PC-9 (cell line): ENCODE results near the gene TMPRSS7. TPM values are rescaled to one million over a fixed set of nuclear protein-coding genes. Genes with fewer than 3 reads are reported as not detected.

ENCODE experiments used
- BruUV-seq: library from RNA; stranded (reverse); fragments of 400-500 nt; replicated peaks from 2 replicates; lab custom pipeline; 2021; lab: Mats Ljungman, UMichigan
- CTCF ChIA-PET: fragments of 300-600 bp; sonication (Branson Sonifier 250); formaldehyde crosslinking; loops from one replicate; lab custom pipeline; 2022; ENCODE audit warnings: antibody characterized with exemption; lab: Charles Lee
- POLR2A ChIA-PET: fragments of 300-600 bp; sonication (Branson Sonifier 250); formaldehyde crosslinking; loops from one replicate; lab custom pipeline; 2022; ENCODE audit warnings: antibody characterized with exemption; ENCODE audit not compliant: unreplicated experiment; lab: Charles Lee
- DNase-seq, 2 experiments: peaks; one replicate each; pipeline versions ENCODE4 v3.0.0 to v3.0.0-alpha.2; 2015 to 2022; ENCODE audit warnings: mixed read lengths in 1 of 2
- H2AFZ ChIP-seq: fragments of 200-600 bp; sonication (generic); 2 replicates; pipeline ENCODE4 v1.8.1; 2017; ENCODE audit warnings: antibody characterized with exemption
- H3F3A ChIP-seq: fragments of 200-600 bp; sonication (generic); 2 replicates; pipeline ENCODE4 v1.8.1; 2017; ENCODE audit warnings: antibody characterized with exemption, mild to moderate bottlenecking, low read depth; ENCODE audit not compliant: insufficient read depth
- H3K27ac ChIP-seq: fragments of 200-600 bp; sonication (generic); 2 replicates; pipeline ENCODE4 v1.6.1; 2016; ENCODE audit warnings: mixed run types
- H3K27me3 ChIP-seq: fragments of 200-600 bp; sonication (generic); 2 replicates; pipeline ENCODE4 v1.6.1; 2016; ENCODE audit warnings: low read depth, mixed run types; ENCODE audit not compliant: insufficient read depth
- H3K36me3 ChIP-seq: fragments of 200-600 bp; sonication (generic); 2 replicates; pipeline ENCODE4 v1.6.1; 2016; ENCODE audit warnings: low read depth, mixed run types
- H3K4me1 ChIP-seq: fragments of 200-600 bp; sonication (generic); replicated peaks from 2 replicates; pipeline ENCODE4 v1.6.1; 2016; ENCODE audit warnings: mixed run types; ENCODE audit not compliant: insufficient read depth
- H3K4me2 ChIP-seq: fragments of 200-600 bp; sonication (generic); 2 replicates; pipeline ENCODE4 v1.6.1; 2017; ENCODE audit warnings: mixed run types
- H3K4me3 ChIP-seq: fragments of 200-600 bp; sonication (generic); 2 replicates; pipeline ENCODE4 v1.6.1; 2016; ENCODE audit warnings: mixed run types
- H3K79me2 ChIP-seq: fragments of 200-600 bp; sonication (generic); 2 replicates; pipeline ENCODE4 v1.6.1; 2017; ENCODE audit warnings: low read depth, mixed run types
- H3K9me2 ChIP-seq: fragments of 200-600 bp; sonication (generic); 2 replicates; pipeline ENCODE4 v1.8.1; 2017; ENCODE audit warnings: mild to moderate bottlenecking; ENCODE audit not compliant: insufficient read depth
- H3K9me3 ChIP-seq: fragments of 200-600 bp; sonication (generic); 2 replicates; pipeline ENCODE4 v1.8.1; 2016; ENCODE audit warnings: low read depth; ENCODE audit not compliant: insufficient read depth
- H4K20me1 ChIP-seq: fragments of 200-600 bp; sonication (generic); 2 replicates; pipeline ENCODE4 v1.8.1; 2017; ENCODE audit not compliant: insufficient read depth
- EZH2 ChIP-seq: fragments of 200-600 bp; sonication (generic); IDR thresholded peaks from 2 replicates; pipeline ENCODE4 v1.8.0; 2017; ENCODE audit warnings: antibody characterized with exemption, low read depth
- intact Hi-C: fragments of 100-400 bp; cut with micrococcal nuclease; formaldehyde crosslinking; loops from one replicate; pipeline ENCODE4 v1.10.0; 2022; ENCODE audit not compliant: unreplicated experiment
- total RNA-seq: library from RNA; stranded (reverse); gene quantifications from 2 replicates; pipeline ENCODE4 v1.2.3, GENCODE V29; 2021
- TF ChIP-seq, protein P1 (sequence below): fragments of 200-600 bp; sonication (generic); conservative IDR thresholded peaks from 2 replicates; pipeline ENCODE4 v1.6.1; 2017; ENCODE audit warnings: mixed run types, antibody characterized with exemption, mild to moderate bottlenecking, moderate library complexity

TMPRSS7 gene
- total RNA-seq, 1 experiment from 2014 or later, result not detected

DNA sequence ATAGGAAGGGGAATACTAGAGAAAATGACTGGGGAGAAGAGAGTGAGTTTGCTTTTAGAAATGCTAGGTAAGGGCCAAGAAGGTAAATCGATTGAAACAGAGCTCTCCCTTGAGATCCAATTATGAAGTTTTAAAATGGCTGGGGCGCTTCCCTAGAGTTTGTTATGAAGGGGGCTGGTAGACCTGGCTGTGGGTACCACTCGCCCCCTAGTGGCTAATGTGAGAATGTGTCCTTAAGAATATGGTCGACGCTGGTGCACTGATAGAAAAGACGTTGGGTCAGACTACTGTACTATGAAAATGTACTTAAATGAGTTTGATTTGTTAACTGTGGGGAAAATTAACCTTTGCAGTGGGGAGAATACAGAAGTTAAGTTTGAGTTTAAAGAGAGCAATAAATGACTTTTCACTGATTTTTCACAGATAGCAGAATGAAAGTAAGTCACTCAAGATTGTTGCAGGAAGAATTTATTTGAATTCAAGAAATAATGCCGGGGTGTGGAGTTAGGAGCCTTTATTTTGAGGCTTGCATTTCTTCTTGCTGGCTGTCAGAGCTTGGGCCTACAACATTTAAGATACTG lies 9.2 kb downstream of the TMPRSS7 start:
- BruUV-seq, result no TSS peak
- CTCF ChIA-PET, result interaction anchor here (0.6 to 1.6 kb wide), 8 partner anchors 11 to 375 kb away, joined by 3 to 17 read pairs (median 5); partner anchors contain the start of gene ABHD10
- H3K4me3 ChIP-seq, result peak overlapping the region; percentile 3; the same call in 1 of the 2 replicates
- DNase-seq, result peak; percentile 46 to 68
- no peaks in the 10 kb centered on the region for H3K4me1 ChIP-seq
- H3K79me2 ChIP-seq, result no peaks in the 10 kb centered on the region
- H3F3A ChIP-seq, result no peaks in the 10 kb centered on the region
- H3K9me3 ChIP-seq, result no peaks in the 10 kb centered on the region
- no peaks in the 10 kb centered on the region for H3K36me3 ChIP-seq
- intact Hi-C loops, result loop anchor here (1.0 to 10.0 kb wide), 4 partner anchors 43 to 469 kb away; partner anchors contain the start of gene C3orf52
- peak overlapping the region; percentile 63; the same call in 1 of the 2 replicates for H2AFZ ChIP-seq
- H3K27ac ChIP-seq, result no peak overlapping the region
- no peaks in the 10 kb centered on the region for H3K9me2 ChIP-seq
- TF ChIP-seq EZH2, result no peak
- TF ChIP-seq, protein P1, sequence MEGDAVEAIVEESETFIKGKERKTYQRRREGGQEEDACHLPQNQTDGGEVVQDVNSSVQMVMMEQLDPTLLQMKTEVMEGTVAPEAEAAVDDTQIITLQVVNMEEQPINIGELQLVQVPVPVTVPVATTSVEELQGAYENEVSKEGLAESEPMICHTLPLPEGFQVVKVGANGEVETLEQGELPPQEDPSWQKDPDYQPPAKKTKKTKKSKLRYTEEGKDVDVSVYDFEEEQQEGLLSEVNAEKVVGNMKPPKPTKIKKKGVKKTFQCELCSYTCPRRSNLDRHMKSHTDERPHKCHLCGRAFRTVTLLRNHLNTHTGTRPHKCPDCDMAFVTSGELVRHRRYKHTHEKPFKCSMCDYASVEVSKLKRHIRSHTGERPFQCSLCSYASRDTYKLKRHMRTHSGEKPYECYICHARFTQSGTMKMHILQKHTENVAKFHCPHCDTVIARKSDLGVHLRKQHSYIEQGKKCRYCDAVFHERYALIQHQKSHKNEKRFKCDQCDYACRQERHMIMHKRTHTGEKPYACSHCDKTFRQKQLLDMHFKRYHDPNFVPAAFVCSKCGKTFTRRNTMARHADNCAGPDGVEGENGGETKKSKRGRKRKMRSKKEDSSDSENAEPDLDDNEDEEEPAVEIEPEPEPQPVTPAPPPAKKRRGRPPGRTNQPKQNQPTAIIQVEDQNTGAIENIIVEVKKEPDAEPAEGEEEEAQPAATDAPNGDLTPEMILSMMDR, result peak; percentile 100
- POLR2A ChIA-PET, result interaction anchor here (0.6 to 0.7 kb wide), 3 partner anchors 8 to 192 kb away, joined by 3 to 6 read pairs (median 4); no protein-coding TSS in a partner anchor
- no peaks in the 10 kb centered on the region for H4K20me1 ChIP-seq
- H3K4me2 ChIP-seq, result peak overlapping the region; percentile 57
- H3K27me3 ChIP-seq, result no peaks in the 10 kb centered on the region

GRCh38 chr3:112046599-112046998 lies 12.1 kb downstream of the TMPRSS7 start:
- ChIA-PET CTCF (interaction anchor here (0.5 kb wide), 1 partner anchor 8 kb away, joined by 3 read pairs; no protein-coding TSS in a partner anchor), POLR2A (no interaction called here)
- H3K36me3 ChIP-seq, result no peaks in the 10 kb centered on the region
- H3F3A ChIP-seq, result no peaks in the 10 kb centered on the region
- H2AFZ ChIP-seq, result no peak overlapping the region
- H3K4me3 ChIP-seq, result no peak overlapping the region
- no peak overlapping the region for H3K27ac ChIP-seq
- H4K20me1 ChIP-seq, result no peaks in the 10 kb centered on the region
- no peak for TF ChIP-seq EZH2
- TF ChIP-seq, protein P1, result no peak
- H3K4me2 ChIP-seq, result no peak overlapping the region
- H3K27me3 ChIP-seq, result no peaks in the 10 kb centered on the region
- H3K9me2 ChIP-seq, result no peaks in the 10 kb centered on the region
- no peak for DNase-seq
- BruUV-seq, result no TSS peak
- no peaks in the 10 kb centered on the region for H3K9me3 ChIP-seq
- no peaks in the 10 kb centered on the region for H3K79me2 ChIP-seq
- no peaks in the 10 kb centered on the region for H3K4me1 ChIP-seq
- intact Hi-C loops, result loop anchor here (10.0 kb wide), 1 partner anchor 472 kb away; no protein-coding TSS in a partner anchor

DNA sequence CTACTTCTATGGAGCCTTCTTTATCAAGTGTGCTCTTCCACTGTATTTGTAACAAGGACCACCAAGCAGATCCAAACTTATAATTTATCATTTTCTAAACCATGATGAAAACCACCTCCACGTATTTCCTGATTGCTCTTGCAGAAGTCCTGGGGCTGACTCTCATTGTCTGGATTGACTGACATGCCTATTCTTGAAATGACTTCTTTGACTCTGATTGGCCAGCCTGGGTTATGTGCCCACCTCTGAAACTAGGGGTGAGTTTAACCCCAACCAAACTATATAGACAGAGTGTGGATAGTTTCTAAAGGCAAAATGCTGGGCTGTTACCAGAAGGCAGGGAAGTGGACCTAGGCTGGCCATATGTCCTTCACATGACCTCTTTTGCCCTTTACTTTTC lies 12.7 kb downstream of the TMPRSS7 start:
- Histone ChIP-seq H3K4me3 (no peak overlapping the region), H3K4me1 (no peaks in the 10 kb centered on the region), H3F3A (no peaks in the 10 kb centered on the region), H4K20me1 (no peaks in the 10 kb centered on the region), H2AFZ (no peak overlapping the region), H3K79me2 (no peaks in the 10 kb centered on the region), H3K9me2 (no peaks in the 10 kb centered on the region), H3K27me3 (no peaks in the 10 kb centered on the region), H3K27ac (no peak overlapping the region), H3K9me3 (no peaks in the 10 kb centered on the region), H3K4me2 (no peak overlapping the region), H3K36me3 (no peaks in the 10 kb centered on the region)
- TF ChIP-seq, protein P1, result no peak
- no peak for TF ChIP-seq EZH2
- no TSS peak for BruUV-seq
- POLR2A ChIA-PET, result no interaction called here
- DNase-seq, result no peak
- intact Hi-C loops, result loop anchor here (10.0 kb wide), 1 partner anchor 472 kb away; no protein-coding TSS in a partner anchor
- CTCF ChIA-PET, result no interaction called here
